K562 treated with DMSO at 1 percent for 4 hours (cell line): ENCODE measurements around the gene ZSCAN31. TPM values are rescaled to one million over a fixed set of nuclear protein-coding genes. Genes with fewer than 3 reads are reported as not detected.

Experiments used
- total RNA-seq: library from RNA; unstranded; fragments of 300-600 nt; gene quantifications from 2 replicates; pipeline ENCODE4 v1.2.3, GENCODE V29; 2022; ENCODE audit not compliant: insufficient read depth

Gene ZSCAN31
- 5.8 and 7.0 TPM in 2 replicates for total RNA-seq

DNA sequence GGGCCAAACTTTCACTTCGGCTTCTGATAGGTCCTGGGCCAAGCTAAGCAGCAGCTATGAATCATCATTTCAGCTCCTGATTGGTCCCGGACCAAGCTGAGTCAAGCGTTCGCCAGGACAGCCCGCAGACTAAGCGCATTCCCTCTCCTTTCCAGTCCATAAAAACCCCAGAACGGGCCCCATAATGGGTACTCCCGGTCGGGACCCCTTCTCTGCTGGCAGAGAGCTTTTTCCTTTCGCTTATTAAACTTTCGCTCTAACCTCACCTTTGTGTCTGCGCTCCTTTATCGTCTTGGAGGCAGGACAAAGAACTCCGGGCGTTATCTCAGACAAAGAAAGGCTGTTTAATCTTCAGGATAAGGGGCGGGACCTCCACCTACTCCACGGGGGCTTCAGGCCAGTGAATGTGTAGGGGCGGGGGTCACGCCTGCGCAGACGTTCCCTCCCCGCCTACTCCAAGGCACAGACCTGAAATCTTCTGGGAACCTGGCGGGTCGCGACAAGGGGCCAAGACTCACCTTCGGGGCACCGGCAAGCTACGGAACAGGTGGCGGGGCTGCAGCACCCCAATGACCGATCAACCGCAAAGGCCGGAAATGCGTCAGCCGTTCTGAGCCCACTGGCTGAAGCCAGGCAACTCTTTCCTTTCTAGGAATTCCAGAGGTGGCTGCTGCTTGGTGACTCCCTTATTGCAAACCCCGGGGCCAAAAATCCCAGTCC lies at the start of gene ZSCAN31:
ZSCAN31 (minus strand) TSS at position 585 of the 720 bp plus-strand sequence. CDS start 6,465 bp downstream, outside the sequence.

DNA sequence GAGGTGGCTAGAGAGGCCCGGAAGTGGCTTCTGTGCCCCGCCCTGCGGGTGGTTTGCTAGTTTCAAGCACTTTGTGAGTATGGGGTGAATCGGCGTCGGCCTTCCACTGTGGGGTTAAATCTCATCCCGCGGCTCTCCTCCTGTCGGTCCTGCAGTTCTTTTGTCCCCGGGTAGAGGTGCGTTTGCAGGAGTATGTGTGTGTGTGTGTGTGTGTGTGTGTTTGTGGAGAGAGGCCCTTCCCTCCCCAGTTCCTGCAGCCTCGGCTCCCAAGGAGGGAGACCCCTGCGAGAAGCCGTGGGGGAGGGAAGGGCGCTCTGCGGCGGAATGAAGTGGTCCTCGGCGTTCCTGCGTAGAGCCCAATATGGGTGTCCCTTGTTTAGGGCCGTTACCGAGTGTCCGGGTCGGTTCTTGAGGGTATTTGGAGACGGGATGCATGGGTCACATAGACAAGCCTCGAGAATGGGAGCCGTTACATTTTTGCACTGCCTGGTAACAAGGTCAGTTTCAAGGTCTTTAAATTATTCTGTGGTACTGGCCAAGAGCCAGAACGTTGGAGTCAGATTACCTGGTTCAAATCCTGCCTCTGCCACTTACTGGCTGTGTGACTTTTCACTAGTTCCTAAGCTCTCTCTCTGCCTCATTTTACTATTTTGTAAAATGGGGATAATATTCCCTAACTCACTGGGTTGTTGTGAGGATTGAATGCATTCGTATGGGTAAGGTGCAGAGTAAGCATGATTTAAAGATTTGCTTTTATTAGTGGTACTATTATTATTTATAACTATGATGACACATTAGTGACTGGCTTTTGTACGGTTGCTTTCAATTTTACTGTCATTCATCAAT lies 14.2 kb upstream of the ZSCAN31 start, which contains the start of gene ZKSCAN3:
ZKSCAN3 (plus strand) TSS at position 56 of the 846 bp plus-strand sequence. CDS start 9,640 bp downstream, outside the sequence.

DNA sequence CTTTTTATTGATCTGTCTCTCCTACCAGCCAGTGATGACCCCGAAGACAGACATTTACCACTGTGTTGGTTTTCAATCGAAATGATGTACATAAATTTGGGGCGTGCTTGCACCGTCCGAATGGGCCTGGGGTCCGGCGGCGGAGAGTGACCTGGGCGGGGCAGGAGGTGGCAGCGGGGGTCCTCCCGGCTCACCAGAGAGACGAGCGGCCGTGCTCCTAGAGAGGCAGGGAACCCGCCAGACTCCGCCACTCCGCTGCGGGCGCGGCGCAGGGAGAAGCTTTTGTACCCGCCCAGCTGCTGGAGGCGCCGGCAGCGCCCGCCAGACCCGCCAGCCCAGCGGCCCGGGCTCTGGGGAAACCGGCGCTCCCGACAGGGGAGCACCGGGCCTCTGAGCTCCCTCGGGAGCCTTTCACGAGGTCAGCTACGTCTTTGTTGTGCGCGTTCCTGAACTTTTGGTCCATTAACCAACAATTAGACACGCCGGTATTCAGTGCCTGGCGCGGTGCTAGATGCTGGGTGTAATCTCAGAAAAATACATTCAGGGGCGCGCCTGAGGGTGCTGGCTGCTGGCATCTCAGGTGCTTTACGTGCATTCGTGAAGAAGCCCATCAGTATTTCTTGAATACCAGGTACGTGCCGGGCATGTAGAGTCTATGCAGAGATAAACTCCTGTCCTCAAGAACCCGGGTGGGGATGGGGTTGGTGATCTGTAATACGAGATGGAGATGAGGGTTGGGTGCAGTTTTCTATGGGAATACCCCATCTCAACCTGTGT lies 54.5 kb downstream of the ZSCAN31 start, which contains the start of gene PGBD1:
PGBD1 (plus strand) TSS at position 285 of the 777 bp plus-strand sequence. CDS start 2,242 bp downstream, outside the sequence.

Other genes starting within 250 kb of the ZSCAN31 start
- gene ZSCAN16, start 211.5 kb downstream of the ZSCAN31 start, total RNA-seq = not detected in 2 replicates
- 11.6 and 19.4 TPM in 2 replicates for gene ZKSCAN8, start 194.3 kb downstream of the ZSCAN31 start, total RNA-seq
- 18.1 and 19.4 TPM in 2 replicates for gene ZSCAN9, start 110.9 kb downstream of the ZSCAN31 start, total RNA-seq
- 6.0 and 6.2 TPM in 2 replicates for gene ZKSCAN4, start 83.9 kb downstream of the ZSCAN31 start, total RNA-seq
- not detected in 2 replicates for gene NKAPL, start 76.9 kb downstream of the ZSCAN31 start, total RNA-seq
- 4.1 and 5.6 TPM in 2 replicates for gene ZSCAN26, start 69.0 kb downstream of the ZSCAN31 start, total RNA-seq
- 7.1 and 8.1 TPM in 2 replicates for gene PGBD1, start 54.6 kb downstream of the ZSCAN31 start, total RNA-seq
- gene ZKSCAN3, start 13.8 kb upstream of the ZSCAN31 start, total RNA-seq = 4.3 and 4.5 TPM in 2 replicates
- gene ZSCAN12, start 63.6 kb upstream of the ZSCAN31 start, total RNA-seq = 4.5 and 6.8 TPM in 2 replicates
- not detected in 2 replicates for gene ZSCAN23, start 107.3 kb upstream of the ZSCAN31 start, total RNA-seq
- not detected in 2 replicates for gene GPX6, start 179.6 kb upstream of the ZSCAN31 start, total RNA-seq
- 1.2 and 2.2 TPM in 2 replicates for gene GPX5, start 189.7 kb upstream of the ZSCAN31 start, total RNA-seq